Sigmoid colon (tissue), 4 donors: ENCODE results near the gene TFG.

Experiments used
- POLR2AphosphoS5 ChIP-seq, 4 donors: sonication (generic); formaldehyde crosslinking; IDR thresholded peaks; one replicate each; pipeline ENCODE4 v1.6.1; 2017; ENCODE audit warnings: antibody characterized with exemption in 4 of 4
- TF ChIP-seq, protein P1 (sequence below), 4 experiments: fragments of 450-650 bp in 3 of 4; fragments of 200-600 bp in 1 of 4; IDR thresholded peaks; one replicate each; pipeline ENCODE4 v1.5.1; 2016 to 2019; ENCODE audit warnings: antibody characterized with exemption in 4 of 4, mild to moderate bottlenecking in 3 of 4, moderate library complexity in 2 of 4

DNA sequence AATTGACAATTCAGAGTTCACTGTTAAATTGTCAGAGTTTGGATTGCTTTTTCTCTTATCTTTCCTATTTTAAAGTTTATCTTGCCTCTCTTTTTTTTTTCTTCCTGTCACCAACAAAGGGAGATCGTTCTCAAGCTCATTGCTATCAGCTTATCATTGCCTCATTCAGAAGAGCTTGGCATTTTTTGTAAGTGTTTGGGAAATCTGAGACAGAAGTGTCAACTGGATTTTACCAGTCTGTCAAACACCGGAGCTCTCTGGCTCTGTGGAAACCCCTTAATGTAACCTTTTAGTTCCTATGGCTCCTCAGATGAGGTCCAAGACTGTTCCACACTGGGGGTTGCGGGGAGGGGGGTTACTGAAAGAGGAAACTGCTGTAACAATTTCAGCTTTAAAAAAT, 10.6 kb upstream of the TFG start:
- TF ChIP-seq, protein P1, sequence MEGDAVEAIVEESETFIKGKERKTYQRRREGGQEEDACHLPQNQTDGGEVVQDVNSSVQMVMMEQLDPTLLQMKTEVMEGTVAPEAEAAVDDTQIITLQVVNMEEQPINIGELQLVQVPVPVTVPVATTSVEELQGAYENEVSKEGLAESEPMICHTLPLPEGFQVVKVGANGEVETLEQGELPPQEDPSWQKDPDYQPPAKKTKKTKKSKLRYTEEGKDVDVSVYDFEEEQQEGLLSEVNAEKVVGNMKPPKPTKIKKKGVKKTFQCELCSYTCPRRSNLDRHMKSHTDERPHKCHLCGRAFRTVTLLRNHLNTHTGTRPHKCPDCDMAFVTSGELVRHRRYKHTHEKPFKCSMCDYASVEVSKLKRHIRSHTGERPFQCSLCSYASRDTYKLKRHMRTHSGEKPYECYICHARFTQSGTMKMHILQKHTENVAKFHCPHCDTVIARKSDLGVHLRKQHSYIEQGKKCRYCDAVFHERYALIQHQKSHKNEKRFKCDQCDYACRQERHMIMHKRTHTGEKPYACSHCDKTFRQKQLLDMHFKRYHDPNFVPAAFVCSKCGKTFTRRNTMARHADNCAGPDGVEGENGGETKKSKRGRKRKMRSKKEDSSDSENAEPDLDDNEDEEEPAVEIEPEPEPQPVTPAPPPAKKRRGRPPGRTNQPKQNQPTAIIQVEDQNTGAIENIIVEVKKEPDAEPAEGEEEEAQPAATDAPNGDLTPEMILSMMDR (IDR thresholded peaks at IDR 0.05): no peak
- no peak for TF ChIP-seq POLR2AphosphoS5 (IDR thresholded peaks at IDR 0.05)
